ENCODE measurements around the gene MRRF.

MRRF gene

DNA sequence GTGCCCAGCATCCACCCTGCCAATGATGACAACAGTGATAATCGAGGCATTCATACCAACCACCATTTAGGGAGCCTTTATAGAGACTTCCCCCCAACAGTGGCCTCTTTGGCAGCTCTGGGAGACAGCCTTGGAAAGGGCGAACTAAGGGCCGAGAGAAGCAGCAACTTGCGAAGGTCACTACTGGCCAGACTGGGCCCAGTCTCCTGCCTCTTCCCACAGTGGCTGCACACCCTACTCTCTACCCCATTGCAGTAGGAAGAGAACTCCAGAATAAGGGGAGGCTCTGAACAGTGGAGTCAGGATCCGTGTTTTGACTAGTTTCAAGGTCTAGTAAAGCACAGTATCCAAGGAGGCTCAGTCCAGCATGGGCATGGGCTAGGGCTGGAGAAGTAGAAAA is 41.2 kb upstream of the MRRF start:
- H3K4me3 ChIP-seq (ENCODE audit: low read length) = no peak overlapping the region
- no peak for TF ChIP-seq ZNF274 (IDR thresholded peaks at IDR 0.05; ENCODE audit: low read depth, low read length)

GRCh38 chr9:122225312-122226141 is 39.2 kb upstream of the MRRF start:
- TF ChIP-seq ZNF274 (IDR thresholded peaks at IDR 0.05; ENCODE audit: low read depth, low read length) = no peak
- H3K4me3 ChIP-seq (ENCODE audit: low read length) = no peak overlapping the region

- no peak overlapping the region for H3K4me3 ChIP-seq (ENCODE audit: low read length)
- no peak for TF ChIP-seq ZNF274 (IDR thresholded peaks at IDR 0.05; ENCODE audit: low read depth, low read length)
Measured at GRCh38 chr9:122226142-122226757, 38.4 kb upstream of the MRRF start.

DNA sequence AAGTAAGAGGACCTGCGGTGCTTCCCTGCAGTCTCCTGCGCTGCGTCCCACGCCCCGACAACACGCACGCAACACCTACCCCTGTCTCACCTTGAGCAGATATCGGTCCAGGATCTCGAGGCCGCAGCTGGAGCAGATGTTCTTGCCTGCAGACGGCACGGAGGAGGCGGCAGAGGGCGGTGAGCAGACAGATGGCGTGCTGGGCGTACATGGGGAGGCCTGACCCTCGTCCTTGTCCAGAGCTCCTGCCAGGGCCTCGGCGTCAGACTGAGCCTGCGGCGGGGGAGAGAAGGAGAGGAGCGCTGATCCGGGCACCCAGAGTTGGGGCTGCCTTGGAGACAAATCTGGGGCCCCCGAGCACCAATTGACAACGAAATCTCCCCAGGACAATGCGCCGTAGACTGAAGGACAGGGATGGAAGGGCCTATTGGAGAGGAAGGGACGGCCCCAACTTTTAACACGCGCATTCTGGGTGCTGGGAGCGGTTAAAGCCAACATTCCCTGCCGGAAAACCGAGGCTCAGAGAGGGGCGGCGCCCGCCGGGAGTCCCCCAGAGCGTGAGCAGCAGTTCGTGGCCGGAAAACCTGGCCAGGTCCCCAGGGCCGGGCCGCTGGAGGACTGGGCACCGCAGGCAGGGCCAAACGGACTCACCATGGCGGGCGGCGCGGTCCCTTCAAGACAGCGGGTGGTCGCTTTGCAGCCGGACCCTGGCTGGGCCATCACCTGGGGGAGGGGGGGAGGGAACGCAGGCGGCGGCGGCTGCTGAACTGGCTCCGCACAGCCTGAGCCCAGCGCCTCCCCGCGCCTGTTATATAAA is 37.7 kb upstream of the MRRF start:
- no peak for TF ChIP-seq ZNF274 (IDR thresholded peaks at IDR 0.05; ENCODE audit: low read depth, low read length)
- no peak overlapping the region for H3K4me3 ChIP-seq (ENCODE audit: low read length)

DNA sequence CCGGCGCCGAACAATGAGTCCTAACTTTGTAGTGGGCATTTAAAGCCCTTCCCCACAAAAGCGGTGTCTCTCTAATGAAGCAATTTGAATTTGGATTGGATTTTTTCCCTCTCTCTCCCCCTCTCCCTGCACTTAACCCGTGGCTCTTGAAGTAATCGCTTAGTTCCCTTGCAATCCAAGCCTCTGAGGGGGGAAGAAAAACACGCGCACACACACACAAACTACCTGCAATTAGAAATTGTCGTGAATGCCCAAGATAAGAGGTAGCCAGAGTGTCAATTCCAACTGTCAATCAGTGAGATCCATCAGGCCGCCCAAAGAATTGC is 37.1 kb upstream of the MRRF start:
- no peak for TF ChIP-seq ZNF274 (IDR thresholded peaks at IDR 0.05; ENCODE audit: low read depth, low read length)

DNA sequence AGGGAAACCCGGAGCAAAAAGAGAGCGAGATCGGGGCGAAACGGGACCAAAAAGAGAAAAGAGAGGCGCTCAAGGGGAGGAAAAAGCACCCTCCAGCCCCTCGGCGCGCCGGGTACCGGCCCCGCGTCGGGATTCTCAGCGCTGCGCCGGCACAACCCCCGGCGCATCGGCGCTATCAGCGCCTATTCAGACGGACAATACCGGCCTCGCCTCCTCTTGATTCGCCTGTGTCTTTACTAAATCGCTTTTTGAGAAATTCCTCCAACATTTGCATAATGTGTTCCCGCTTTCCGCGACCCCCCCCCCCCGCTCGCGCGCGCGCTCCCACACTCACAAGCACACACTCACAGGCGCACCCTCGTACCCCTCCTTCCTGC is 36.5 kb upstream of the MRRF start:
- H3K4me3 ChIP-seq (ENCODE audit: low read length) = peak overlapping the region; percentile 46; the same call in 1 of the 2 replicates
- TF ChIP-seq ZNF274 (IDR thresholded peaks at IDR 0.05; ENCODE audit: low read depth, low read length) = no peak

More for the DNA sequence above, 37.1 kb upstream of the MRRF start:
- no peak overlapping the region for H3K4me3 ChIP-seq (ENCODE audit: low read length)

DNA sequence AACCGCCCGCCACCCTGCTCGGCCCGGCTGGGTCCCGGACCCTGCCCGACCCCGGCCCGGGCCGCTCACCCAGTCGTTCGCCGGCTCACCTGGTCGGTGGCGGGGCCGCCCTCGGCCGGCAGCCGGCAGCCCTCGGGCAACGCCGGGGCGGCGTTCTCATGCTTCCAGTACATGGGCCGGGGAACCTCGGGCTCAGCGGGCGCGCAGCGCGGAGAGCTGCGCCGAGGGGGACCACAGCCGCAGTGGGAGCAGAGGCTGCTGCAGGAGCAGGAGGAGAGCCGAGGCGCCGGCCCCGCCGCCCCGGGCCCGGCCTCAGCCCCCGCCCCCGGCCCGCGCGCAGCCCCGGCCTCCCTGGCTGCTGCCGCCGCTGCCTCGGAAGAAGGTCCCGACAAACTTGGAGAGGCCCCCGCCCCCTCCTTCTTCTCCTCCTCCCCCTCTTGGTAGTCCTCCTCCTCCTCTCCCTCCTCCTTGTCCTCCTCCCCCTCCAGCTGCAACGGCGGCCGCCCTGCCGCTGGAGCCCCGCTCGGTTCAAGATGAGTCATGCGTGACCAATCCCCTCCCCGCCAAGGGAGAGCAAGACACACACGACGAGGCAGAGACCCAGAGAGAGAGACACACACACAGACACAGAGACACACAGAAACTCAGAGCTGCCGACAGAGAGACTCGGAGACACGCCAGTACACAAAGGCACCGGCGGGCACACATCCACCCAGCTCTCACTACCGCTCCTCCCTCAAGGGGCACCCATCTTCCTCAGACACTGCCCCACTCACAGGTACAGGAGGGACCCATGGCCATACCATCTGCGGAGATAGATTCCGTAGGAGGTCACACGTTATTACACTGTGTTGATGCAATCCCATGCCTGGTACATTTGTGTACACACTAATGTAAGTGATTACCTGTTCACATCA is 35.9 kb upstream of the MRRF start, which contains the start of gene LHX6:
Gene LHX6, minus strand, starts transcription at position 390 of the 917 bp plus-strand sequence. Its CDS starts 217 bp downstream, at position 173.
- no peak for TF ChIP-seq ZNF274 (IDR thresholded peaks at IDR 0.05; ENCODE audit: low read depth, low read length)
- H3K4me3 ChIP-seq (ENCODE audit: low read length) = peak within 1 kb of the TSS; percentile 46; the same call in 1 of the 2 replicates

DNA sequence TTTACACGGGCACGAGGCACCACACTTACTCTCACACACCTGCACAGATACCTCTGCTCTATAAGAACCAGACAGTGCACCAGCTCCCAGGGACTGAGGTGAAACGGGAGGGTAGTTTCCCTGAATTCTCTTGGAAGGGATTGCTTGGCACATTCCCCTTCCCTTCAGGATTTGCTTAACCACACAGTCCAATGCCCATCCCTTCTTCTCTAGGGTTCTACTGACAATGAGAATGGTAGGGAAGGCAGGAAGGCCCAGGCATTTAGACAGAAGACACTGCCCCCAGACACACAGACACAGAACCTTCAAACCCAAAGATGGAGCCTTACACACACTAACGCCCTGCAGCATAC is 35.2 kb upstream of the MRRF start:
- no peak for TF ChIP-seq ZNF274 (IDR thresholded peaks at IDR 0.05; ENCODE audit: low read depth, low read length)
- H3K4me3 ChIP-seq (ENCODE audit: low read length) = no peak overlapping the region

GRCh38 chr9:122232796-122233306 is 31.8 kb upstream of the MRRF start:
- no peak overlapping the region for H3K4me3 ChIP-seq (ENCODE audit: low read length)
- TF ChIP-seq ZNF274 (IDR thresholded peaks at IDR 0.05; ENCODE audit: low read depth, low read length) = no peak

GRCh38 chr9:122234022-122234748 is 30.5 kb upstream of the MRRF start:
- TF ChIP-seq ZNF274 (IDR thresholded peaks at IDR 0.05; ENCODE audit: low read depth, low read length) = no peak
- H3K4me3 ChIP-seq (ENCODE audit: low read length) = no peak overlapping the region

GRCh38 chr9:122236681-122237080 is 28.0 kb upstream of the MRRF start:
- no peak for TF ChIP-seq ZNF274 (IDR thresholded peaks at IDR 0.05; ENCODE audit: low read depth, low read length)
- no peak overlapping the region for H3K4me3 ChIP-seq (ENCODE audit: low read length)

- TF ChIP-seq ZNF274 (IDR thresholded peaks at IDR 0.05; ENCODE audit: low read depth, low read length) = no peak
Measured at GRCh38 chr9:122239722-122240121, 25.0 kb upstream of the MRRF start.

DNA sequence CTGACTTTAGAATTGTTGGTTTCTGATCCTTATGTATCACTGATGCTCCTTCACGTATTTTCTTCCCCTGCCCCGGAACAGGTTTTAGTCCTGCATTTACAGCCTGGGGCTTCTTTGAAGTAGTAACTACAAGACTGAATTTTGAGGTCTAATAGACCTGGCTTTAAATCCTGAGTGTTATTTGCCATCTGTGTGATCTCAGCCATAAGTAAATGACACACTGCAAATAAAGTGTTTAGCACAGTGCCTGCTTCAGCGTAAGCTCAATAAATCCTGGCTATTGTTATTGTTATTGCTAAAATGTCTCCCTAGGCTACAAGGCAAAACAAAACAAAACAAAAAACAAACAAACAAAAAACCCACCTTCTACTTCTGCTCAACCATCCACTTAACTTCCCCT is 20.3 kb upstream of the MRRF start:
- no peak for TF ChIP-seq ZNF274 (IDR thresholded peaks at IDR 0.05; ENCODE audit: low read depth, low read length)

More at GRCh38 chr9:122239722-122240121, 25.0 kb upstream of the MRRF start:
- H3K4me3 ChIP-seq (ENCODE audit: low read length) = no peak overlapping the region

More for the DNA sequence above, 20.3 kb upstream of the MRRF start:
- no peak overlapping the region for H3K4me3 ChIP-seq (ENCODE audit: low read length)

All from GM08714 (cell line).